T-helper 17 cell (primary cell): ENCODE data around the gene TENM4. TPM values are rescaled to one million over a fixed set of nuclear protein-coding genes. Genes with fewer than 3 reads are reported as not detected.
"Not testable (repeated sequence)": the region's sequence is repeated elsewhere in the genome, so short reads cannot be mapped to it uniquely, and the experiment has no call there.

ENCODE experiments used
- ATAC-seq: fragments of 150-1000 bp; cut with Tn5 transposase; 2 replicates; pipeline ENCODE4 v1.10.0; 2021; ENCODE audit warnings: mild to moderate bottlenecking, moderate library complexity
- DNase-seq, 3 donors: peaks; one replicate each; pipeline versions ENCODE4 v3.0.0 to v3.0.0-alpha.2; 2020 to 2021
- H3K9me3 ChIP-seq: one replicate; pipeline ENCODE4 v1.7.0; 2013; ENCODE audit warnings: low read length, mild to moderate bottlenecking; ENCODE audit not compliant: control insufficient read depth, poor library complexity, severe bottlenecking
- H3K27ac Mint-ChIP-seq: one replicate; pipeline ENCODE4 v1.8.0; 2022; ENCODE audit warnings: mild to moderate bottlenecking, moderate library complexity, mixed read lengths
- H3K27me3 Mint-ChIP-seq: one replicate; pipeline ENCODE4 v1.8.0; 2022; ENCODE audit warnings: mixed read lengths
- H3K36me3 Mint-ChIP-seq: one replicate; pipeline ENCODE4 v1.8.0; 2022; ENCODE audit warnings: low read depth, mixed read lengths
- H3K4me1 Mint-ChIP-seq: one replicate; pipeline ENCODE4 v1.8.0; 2022; ENCODE audit warnings: mild to moderate bottlenecking, mixed read lengths
- H3K4me3 Mint-ChIP-seq: one replicate; pipeline ENCODE4 v1.8.0; 2022; ENCODE audit warnings: mild to moderate bottlenecking, moderate library complexity, mixed read lengths
- total RNA-seq, 4 donors: library from RNA in 2 of 4; stranded (reverse) in 2 of 4; gene quantifications; one replicate each; pipeline ENCODE4 v1.2.3 and lab custom pipeline; 2022 to 2026

Gene TENM4
- total RNA-seq, 2 donors from 2014 or later = 0.31 to 0.97 TPM

DNA sequence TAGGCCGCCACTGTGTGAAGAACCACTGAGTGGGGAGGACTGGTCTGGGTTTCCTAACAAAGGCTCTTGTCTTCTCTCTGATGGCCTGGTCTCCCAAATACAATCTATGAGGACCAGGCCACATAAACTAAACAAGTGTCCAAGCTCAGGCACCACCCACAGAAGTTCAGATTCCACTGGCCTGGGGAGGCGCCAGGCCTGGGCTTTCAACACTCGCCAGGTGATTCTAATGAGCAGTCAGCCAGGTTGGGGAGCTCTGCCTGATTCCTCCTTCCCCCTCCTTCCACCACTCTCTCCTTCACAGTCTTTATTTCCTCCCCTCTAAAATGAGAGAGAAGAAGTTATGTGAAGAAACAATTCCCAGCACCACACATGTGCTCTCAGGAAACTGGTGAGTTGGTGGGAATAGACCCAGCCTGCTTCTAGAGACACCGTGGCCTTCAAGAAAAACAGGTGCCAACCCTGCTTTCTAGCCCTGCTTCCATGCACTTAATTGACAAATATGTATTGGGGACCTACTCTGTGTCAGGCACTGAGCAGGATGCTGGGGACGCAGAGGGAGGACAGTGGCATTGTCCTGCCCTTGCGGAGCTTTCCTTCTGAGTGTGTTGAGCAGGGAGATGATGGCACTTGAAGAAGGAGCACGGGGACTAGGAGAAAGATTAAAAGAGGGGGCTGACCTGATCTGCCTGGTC is 242.5 kb downstream of the TENM4 start:
- H3K4me1 Mint-ChIP-seq = no peaks in the 10 kb centered on the region
- H3K27me3 Mint-ChIP-seq = peaks cover 13% of the 10 kb centered on the region
- H3K36me3 Mint-ChIP-seq = no peaks in the 10 kb centered on the region

DNA sequence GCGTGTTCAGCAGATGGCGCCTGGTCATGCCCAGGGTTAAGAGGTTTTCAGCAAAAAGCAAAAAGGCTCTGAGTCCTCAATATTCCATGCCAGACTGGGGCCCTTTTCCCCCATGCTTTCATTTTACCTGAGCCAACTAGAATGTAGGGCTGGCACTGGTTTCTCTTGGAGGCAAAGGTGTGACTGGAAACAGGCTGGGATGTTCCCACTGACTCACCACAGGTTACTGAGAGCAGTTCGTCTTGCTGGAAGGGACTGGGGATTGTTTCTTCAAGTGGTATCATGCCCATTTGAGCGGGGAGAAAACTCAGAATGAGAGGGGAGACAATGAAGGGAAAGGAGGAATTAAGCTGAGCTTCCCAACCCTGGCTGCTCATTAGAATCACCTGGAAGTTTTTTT is 243.9 kb downstream of the TENM4 start:
- ATAC-seq = no peak
- no peaks in the 10 kb centered on the region for H3K4me1 Mint-ChIP-seq
- H3K27me3 Mint-ChIP-seq = peaks cover 13% of the 10 kb centered on the region
- no peak for DNase-seq
- no peaks in the 10 kb centered on the region for H3K9me3 ChIP-seq
- H3K27ac Mint-ChIP-seq = no peak overlapping the region
- H3K4me3 Mint-ChIP-seq = no peak overlapping the region
- H3K36me3 Mint-ChIP-seq = no peaks in the 10 kb centered on the region

More for the DNA sequence above, 242.5 kb downstream of the TENM4 start:
- ATAC-seq = no peak
- no peaks in the 10 kb centered on the region for H3K9me3 ChIP-seq
- no peak for DNase-seq
- Mint-ChIP-seq H3K4me3 (no peak overlapping the region), H3K27ac (no peak overlapping the region)

DNA sequence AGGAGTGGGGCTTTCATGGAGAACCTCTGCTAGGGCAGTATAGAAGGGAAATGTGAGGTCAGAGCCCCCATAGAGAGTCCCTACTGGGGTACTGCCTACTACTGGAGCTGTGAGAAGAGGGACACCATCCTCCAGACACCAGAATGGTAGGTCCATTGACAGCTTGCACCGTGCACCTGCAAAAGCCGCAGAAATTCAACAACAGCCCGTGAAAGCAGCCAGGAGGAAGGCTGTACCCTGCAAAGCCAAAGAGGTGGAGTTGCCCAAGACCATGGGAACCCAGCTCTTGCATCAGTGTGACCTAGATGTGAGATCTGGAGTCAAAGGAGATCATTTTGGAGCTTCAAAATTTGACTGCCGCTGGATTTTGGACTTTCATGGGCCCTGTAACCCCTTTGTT is 245.6 kb downstream of the TENM4 start:
- no peaks in the 10 kb centered on the region for H3K27me3 Mint-ChIP-seq
- H3K27ac Mint-ChIP-seq = no peak overlapping the region
- no peak for DNase-seq
- no peaks in the 10 kb centered on the region for H3K9me3 ChIP-seq
- ATAC-seq = no peak
- H3K4me1 Mint-ChIP-seq = no peaks in the 10 kb centered on the region
- H3K36me3 Mint-ChIP-seq = no peaks in the 10 kb centered on the region
- no peak overlapping the region for H3K4me3 Mint-ChIP-seq

DNA sequence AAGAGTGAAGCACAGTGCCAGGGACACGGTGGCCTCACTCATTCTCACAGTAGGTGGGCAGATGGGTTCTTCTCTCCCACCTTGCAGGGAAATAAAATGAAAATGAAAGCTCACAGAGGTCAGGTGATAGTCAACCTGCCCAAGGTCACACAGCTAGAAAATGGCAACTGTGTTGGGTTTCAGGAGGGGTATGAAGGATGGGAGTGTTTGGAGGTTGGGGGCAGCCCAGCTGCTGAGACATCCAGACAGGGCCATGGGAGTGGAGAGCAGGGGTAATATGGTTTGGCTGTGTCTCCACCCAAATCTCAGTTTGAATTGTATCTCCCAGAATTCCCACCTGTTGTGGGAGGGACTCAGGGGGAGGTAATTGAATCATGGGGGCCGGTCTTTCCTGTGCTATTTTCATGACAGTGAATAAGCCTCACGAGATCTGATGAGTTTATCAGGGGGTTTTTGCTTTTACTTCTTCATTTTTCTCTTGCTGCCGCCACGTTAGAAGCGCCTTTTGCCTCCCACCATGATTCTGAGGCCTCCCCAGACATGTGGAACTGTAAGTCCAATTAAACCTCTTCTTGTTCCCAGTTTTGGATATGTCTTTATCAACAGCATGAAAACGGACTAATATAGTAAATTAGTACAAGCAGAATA is 247.0 kb downstream of the TENM4 start:
- H3K4me1 Mint-ChIP-seq = no peaks in the 10 kb centered on the region
- H3K4me3 Mint-ChIP-seq = no peak overlapping the region
- ATAC-seq (no peak), DNase-seq (no peak)
- no peaks in the 10 kb centered on the region for H3K9me3 ChIP-seq
- no peaks in the 10 kb centered on the region for H3K36me3 Mint-ChIP-seq
- H3K27ac Mint-ChIP-seq = no peak overlapping the region
- H3K27me3 Mint-ChIP-seq = no peaks in the 10 kb centered on the region

DNA sequence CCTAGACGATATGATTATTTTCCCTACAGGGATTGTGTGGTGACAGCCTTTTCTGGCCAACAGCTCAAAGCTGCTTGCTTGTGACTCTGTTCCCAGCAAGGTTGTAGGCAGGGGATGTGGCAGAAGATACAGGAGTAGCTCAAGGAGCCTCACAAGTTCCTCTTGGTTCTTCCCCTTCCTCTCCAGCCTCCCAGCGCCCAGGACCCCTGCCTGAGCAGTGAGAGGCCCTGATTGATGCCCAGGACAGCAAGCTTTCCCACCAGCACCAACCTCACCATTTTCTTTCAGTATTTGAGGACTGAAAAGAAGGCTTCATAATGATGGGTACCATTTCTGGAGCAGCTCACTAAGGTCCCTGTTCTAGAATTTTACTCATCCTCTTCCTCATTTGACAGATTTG is 248.0 kb downstream of the TENM4 start:
- no peak overlapping the region for H3K4me3 Mint-ChIP-seq
- no peak for DNase-seq
- no peaks in the 10 kb centered on the region for H3K4me1 Mint-ChIP-seq
- no peaks in the 10 kb centered on the region for H3K36me3 Mint-ChIP-seq
- ATAC-seq = no peak
- no peaks in the 10 kb centered on the region for H3K9me3 ChIP-seq
- no peaks in the 10 kb centered on the region for H3K27me3 Mint-ChIP-seq
- no peak overlapping the region for H3K27ac Mint-ChIP-seq

DNA sequence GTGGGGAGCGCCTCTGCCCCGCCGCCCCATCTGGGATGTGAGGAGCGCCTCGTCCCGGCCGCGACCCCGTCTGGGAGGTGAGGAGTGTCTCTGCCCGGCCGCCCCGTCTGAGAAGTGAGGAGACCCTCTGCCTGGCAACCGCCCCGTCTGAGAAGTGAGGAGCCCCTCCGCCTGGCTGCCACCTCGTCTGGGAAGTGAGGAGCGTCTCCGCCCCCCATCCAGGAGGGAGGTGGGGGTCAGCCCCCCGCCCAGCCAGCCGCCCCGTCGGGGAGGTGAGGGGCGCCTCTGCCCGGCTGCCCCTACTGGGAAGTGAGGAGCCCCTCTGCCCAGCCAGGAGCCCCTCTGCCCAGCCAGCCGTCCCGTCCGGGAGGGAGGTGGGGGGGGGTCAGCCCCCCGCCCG is 249.1 kb downstream of the TENM4 start:
- ATAC-seq, DNase-seq, H3K36me3 Mint-ChIP-seq, H3K4me1 Mint-ChIP-seq, H3K9me3 ChIP-seq, H3K27me3 Mint-ChIP-seq, H3K27ac Mint-ChIP-seq, H3K4me3 Mint-ChIP-seq: not testable (repeated sequence)

DNA sequence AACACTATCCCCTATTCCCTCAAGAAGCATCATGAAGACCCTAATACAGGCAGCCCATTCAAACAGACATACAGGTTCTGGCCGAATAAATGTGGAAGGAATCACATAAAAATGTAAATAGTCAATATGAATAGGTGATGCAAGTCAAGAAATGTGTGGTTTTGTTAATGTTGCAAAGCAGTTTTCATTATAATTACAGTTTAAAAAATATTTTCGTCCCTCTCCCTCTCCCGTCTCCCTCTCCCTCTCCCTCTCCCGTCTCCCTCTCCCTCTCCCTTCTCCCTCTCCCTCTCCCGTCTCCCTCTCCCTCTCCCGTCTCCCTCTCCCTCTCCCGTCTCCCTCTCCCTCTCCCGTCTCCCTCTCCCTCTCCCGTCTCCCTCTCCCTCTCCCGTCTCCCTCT is 250.3 kb downstream of the TENM4 start:
- not testable (repeated sequence) for H3K27ac Mint-ChIP-seq, H3K4me1 Mint-ChIP-seq, H3K4me3 Mint-ChIP-seq, H3K27me3 Mint-ChIP-seq, ATAC-seq, H3K36me3 Mint-ChIP-seq, H3K9me3 ChIP-seq, DNase-seq

DNA sequence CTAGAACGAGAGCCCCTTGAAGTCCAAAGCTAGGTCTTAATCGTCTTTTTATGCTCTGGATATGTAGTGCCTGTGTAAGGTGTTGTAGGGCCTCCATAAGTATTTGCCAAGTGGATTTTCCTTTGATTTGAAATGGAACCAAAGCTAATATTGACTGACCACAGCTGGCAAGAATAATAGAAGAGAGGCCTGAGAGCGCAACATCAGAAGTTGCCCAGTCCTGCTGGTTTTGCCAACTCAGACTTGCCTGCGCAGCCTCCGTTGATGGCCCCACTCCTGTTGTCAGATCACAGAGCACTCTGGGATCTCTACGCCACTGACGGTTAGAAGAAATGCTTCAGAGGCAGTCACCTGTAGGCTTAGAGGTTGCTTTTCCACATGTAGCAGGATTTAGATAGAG is 251.2 kb downstream of the TENM4 start:
- Mint-ChIP-seq H3K27ac (no peak overlapping the region), H3K27me3 (no peaks in the 10 kb centered on the region), H3K4me3 (no peak overlapping the region), H3K4me1 (no peaks in the 10 kb centered on the region), H3K36me3 (no peaks in the 10 kb centered on the region)
- H3K9me3 ChIP-seq = no peaks in the 10 kb centered on the region
- DNase-seq (no peak), ATAC-seq (no peak)

DNA sequence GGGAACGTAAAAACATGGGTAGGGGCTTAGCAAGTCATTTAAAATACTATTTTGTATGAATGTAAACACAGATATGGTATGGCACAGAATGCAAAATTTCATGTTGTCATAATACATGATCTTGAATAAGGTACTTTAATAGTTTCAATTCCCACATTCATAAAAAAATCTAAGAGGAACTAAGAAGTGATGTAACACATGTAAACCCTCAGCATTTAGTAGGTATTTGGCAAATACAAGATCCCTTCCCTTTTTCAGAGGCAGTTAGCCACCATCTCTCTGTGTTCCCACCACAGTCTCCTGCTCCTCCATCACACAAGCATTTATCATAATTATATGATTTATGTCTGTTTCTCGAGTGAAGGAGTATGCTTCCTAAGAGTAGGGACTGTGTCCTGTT is 251.8 kb downstream of the TENM4 start:
- no peaks in the 10 kb centered on the region for H3K4me1 Mint-ChIP-seq
- H3K36me3 Mint-ChIP-seq = no peaks in the 10 kb centered on the region
- H3K9me3 ChIP-seq = no peaks in the 10 kb centered on the region
- H3K4me3 Mint-ChIP-seq = no peak overlapping the region
- DNase-seq = no peak
- H3K27ac Mint-ChIP-seq = no peak overlapping the region
- no peak for ATAC-seq
- H3K27me3 Mint-ChIP-seq = no peaks in the 10 kb centered on the region

DNA sequence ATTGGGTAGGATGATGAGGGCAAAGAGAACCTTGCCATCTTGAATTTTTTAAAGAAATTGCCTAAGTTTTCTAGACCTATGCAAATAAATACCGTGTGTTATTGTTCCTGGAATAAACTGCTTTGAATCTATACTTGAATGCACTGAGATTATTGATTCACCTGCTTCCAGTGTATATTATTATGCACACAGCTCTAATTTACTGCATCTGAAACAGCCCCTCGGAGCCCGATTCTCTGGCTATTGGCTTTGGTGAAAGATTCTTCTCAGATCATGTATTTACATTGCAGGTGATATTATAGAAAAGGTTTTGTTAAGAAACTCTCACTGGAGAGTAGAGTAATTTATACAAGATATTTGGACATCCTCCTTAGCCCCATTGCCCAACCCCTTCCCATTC is 254.2 kb downstream of the TENM4 start:
- H3K9me3 ChIP-seq = no peaks in the 10 kb centered on the region
- Mint-ChIP-seq H3K4me3 (no peak overlapping the region), H3K36me3 (no peaks in the 10 kb centered on the region), H3K27me3 (no peaks in the 10 kb centered on the region), H3K4me1 (no peaks in the 10 kb centered on the region), H3K27ac (no peak overlapping the region)
- DNase-seq (no peak), ATAC-seq (no peak)

DNA sequence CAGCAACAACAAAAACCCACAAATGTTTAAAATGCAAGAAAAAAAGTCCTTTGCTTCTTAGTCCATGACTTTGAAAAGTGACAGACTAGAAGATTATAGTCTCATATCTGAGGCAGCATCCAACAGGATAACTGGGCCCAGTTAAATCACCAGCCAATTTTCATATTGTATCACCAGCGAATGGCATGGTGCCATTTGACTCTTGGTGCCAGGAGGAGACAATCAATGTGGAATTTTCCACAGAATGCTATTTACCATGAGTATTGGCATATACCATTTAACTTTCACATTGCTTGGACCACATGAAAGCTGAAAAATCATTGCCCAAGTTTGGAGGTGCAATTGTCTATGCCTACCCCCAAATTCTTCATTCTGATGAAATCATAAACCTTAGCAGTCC is 255.5 kb downstream of the TENM4 start:
- H3K27me3 Mint-ChIP-seq = no peaks in the 10 kb centered on the region
- no peaks in the 10 kb centered on the region for H3K9me3 ChIP-seq
- no peaks in the 10 kb centered on the region for H3K4me1 Mint-ChIP-seq

DNA sequence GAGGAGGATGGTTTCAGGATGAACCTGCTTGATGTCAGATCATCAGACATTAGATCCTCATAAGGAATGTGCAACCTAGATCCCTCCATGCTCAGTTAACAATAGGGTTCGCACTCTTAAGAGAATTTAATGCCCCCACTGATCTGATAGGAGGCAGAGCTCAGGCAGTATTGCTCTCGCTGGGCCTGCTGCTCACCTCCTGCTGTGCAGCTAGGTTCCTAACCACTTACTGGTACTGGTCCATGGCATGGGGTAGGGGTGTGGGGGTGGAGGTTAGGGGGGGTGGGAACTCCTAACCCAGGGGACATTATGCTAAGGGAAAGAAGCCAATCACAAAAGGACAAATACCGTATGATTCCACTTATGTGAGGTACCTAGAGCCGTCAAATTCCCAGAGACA is 256.5 kb downstream of the TENM4 start:
- Mint-ChIP-seq H3K27ac (no peak overlapping the region), H3K36me3 (no peaks in the 10 kb centered on the region), H3K4me1 (no peaks in the 10 kb centered on the region), H3K4me3 (no peak overlapping the region), H3K27me3 (no peaks in the 10 kb centered on the region)
- DNase-seq (no peak), ATAC-seq (no peak)
- H3K9me3 ChIP-seq = no peaks in the 10 kb centered on the region

More for the DNA sequence above, 255.5 kb downstream of the TENM4 start:
- H3K36me3 Mint-ChIP-seq = no peaks in the 10 kb centered on the region
- DNase-seq (no peak), ATAC-seq (no peak)
- no peak overlapping the region for H3K4me3 Mint-ChIP-seq
- H3K27ac Mint-ChIP-seq = no peak overlapping the region

DNA sequence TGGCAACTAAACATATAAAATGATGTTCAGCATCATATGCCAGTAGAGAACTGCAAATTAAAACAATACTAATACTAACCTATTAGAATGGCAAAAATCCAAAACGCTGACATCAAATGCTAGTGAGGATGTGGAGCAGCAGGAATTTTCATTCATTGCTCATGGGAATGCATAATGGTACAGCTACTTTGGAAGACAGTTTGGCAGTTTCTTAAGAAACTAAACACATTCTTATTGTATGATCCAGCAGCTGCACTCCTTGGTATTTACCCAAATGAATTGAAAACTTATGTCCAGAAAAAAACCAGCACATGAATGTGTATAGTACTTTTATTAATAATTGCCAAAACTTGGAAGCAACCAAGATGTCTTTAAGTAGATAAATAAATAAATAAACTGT is 258.0 kb downstream of the TENM4 start:
- H3K27me3 Mint-ChIP-seq = peaks cover 2% of the 10 kb centered on the region
- H3K4me3 Mint-ChIP-seq = no peak overlapping the region
- H3K27ac Mint-ChIP-seq = no peak overlapping the region
- no peaks in the 10 kb centered on the region for H3K4me1 Mint-ChIP-seq
- H3K36me3 Mint-ChIP-seq = peaks cover 3% of the 10 kb centered on the region
- H3K9me3 ChIP-seq = no peaks in the 10 kb centered on the region
- no peak for DNase-seq
- no peak for ATAC-seq

DNA sequence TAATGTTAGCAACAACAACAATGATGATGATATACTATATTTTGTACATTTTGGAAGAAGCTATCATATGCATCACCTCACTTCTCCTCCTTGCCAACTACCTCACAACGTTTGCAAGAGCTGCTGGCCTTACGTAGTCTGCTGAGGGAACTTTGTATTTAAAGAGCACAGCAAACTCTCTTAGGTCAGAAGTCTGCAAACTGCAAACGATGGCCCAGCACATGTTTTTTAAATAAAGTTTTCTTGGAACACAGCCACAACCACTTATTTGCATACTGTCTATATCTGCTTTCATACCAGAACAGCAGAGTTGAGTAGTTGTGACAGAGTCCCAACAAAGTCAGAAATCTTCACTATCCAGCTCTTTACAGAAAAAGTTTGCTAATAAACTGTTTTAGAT is 261.7 kb downstream of the TENM4 start:
- peaks cover 12% of the 10 kb centered on the region for H3K27me3 Mint-ChIP-seq
- ATAC-seq (no peak), DNase-seq (no peak)
- H3K4me3 Mint-ChIP-seq = no peak overlapping the region
- H3K9me3 ChIP-seq = no peaks in the 10 kb centered on the region
- H3K36me3 Mint-ChIP-seq = peaks cover 6% of the 10 kb centered on the region
- H3K27ac Mint-ChIP-seq = no peak overlapping the region
- H3K4me1 Mint-ChIP-seq = no peaks in the 10 kb centered on the region
